Mesendoderm (in vitro differentiated cells): ENCODE results near the gene ASIC1.

Source experiments
- DNase-seq: peaks from one replicate; pipeline ENCODE4 v3.0.0; 2013
- H2AK5ac ChIP-seq: 2 replicates; pipeline ENCODE4 v1.6.1; 2013; ENCODE audit warnings: low read length, inconsistent platforms
- H2BK120ac ChIP-seq: 2 replicates; pipeline ENCODE4 v1.6.1; 2013; ENCODE audit warnings: low read depth, mild to moderate bottlenecking, low read length, moderate library complexity, mixed read lengths
- H2BK15ac ChIP-seq: replicated peaks from 2 replicates; pipeline ENCODE4 v1.6.1; 2013; ENCODE audit warnings: low read depth, mild to moderate bottlenecking, moderate library complexity
- H2BK5ac ChIP-seq: 2 replicates; pipeline ENCODE4 v1.6.1; 2013; ENCODE audit warnings: low read length, inconsistent platforms
- H3K18ac ChIP-seq: 2 replicates; pipeline ENCODE4 v1.6.1; 2013; ENCODE audit warnings: mild to moderate bottlenecking, low read length, mixed read lengths
- H3K23ac ChIP-seq: one replicate; pipeline ENCODE4 v1.6.1; 2013; ENCODE audit warnings: low read length
- H3K27ac ChIP-seq: 2 replicates; pipeline ENCODE4 v1.5.1; 2013; ENCODE audit warnings: low read depth, mild to moderate bottlenecking, inconsistent platforms, low read length, moderate library complexity
- H3K27me3 ChIP-seq: 2 replicates; pipeline ENCODE4 v1.6.1; 2013; ENCODE audit warnings: low read length, control low read depth, mild to moderate bottlenecking, inconsistent platforms; ENCODE audit not compliant: insufficient read depth, poor library complexity
- H3K36me3 ChIP-seq: 2 replicates; pipeline ENCODE4 v1.6.1; 2013; ENCODE audit warnings: low read length, inconsistent platforms; ENCODE audit not compliant: control insufficient read depth, insufficient read depth
- H3K4ac ChIP-seq: one replicate; pipeline ENCODE4 v1.6.1; 2013; ENCODE audit warnings: low read depth, mild to moderate bottlenecking, low read length, moderate library complexity
- H3K4me1 ChIP-seq: 2 replicates; pipeline ENCODE4 v1.6.1; 2013; ENCODE audit warnings: low read depth, low read length, inconsistent platforms; ENCODE audit not compliant: control insufficient read depth
- H3K4me2 ChIP-seq: 2 replicates; pipeline ENCODE4 v1.6.1; 2013; ENCODE audit warnings: low read length
- H3K4me3 ChIP-seq: 2 replicates; pipeline ENCODE4 v1.5.1; 2013; ENCODE audit warnings: mild to moderate bottlenecking, low read length
- H3K56ac ChIP-seq: one replicate; pipeline ENCODE4 v1.6.1; 2013; ENCODE audit warnings: low read length
- H3K79me1 ChIP-seq: 2 replicates; pipeline ENCODE4 v1.6.1; 2013; ENCODE audit warnings: low read length, inconsistent platforms
- H3K79me2 ChIP-seq: 2 replicates; pipeline ENCODE4 v1.6.1; 2013; ENCODE audit warnings: mild to moderate bottlenecking, low read length; ENCODE audit not compliant: control insufficient read depth, insufficient read depth
- H3K9ac ChIP-seq: 2 replicates; pipeline ENCODE4 v1.6.1; 2013; ENCODE audit warnings: low read length, inconsistent platforms
- H4K5ac ChIP-seq: one replicate; pipeline ENCODE4 v1.6.1; 2013; ENCODE audit warnings: low read length
- H4K8ac ChIP-seq: one replicate; pipeline ENCODE4 v1.6.1; 2013; ENCODE audit warnings: low read depth, mild to moderate bottlenecking, control low read depth, low read length, moderate library complexity
- WGBS: extraction: QIAGEN DNeasy Blood & Tissue Kit; methylation state at CpG from one replicate; pipeline ENCODE4 v1.1.7; 2013; ENCODE audit warnings: low lambda C conversion rate, missing lambda C conversion rate; ENCODE audit not compliant: insufficient coverage; ENCODE audit errors: extremely low coverage; 5-methylcytosine and 5-hydroxymethylcytosine counted together

Gene ASIC1

GRCh38 chr12:50018154-50018553 is 39.2 kb upstream of the ASIC1 start:
- Histone ChIP-seq H3K36me3 (peaks cover 4% of the 10 kb centered on the region), H2BK5ac (no peak overlapping the region), H3K4me1 (no peaks in the 10 kb centered on the region), H3K23ac (no peak overlapping the region), H4K5ac (no peak overlapping the region), H3K9ac (no peak overlapping the region), H3K27ac (no peak overlapping the region), H3K79me1 (peaks cover 11% of the 10 kb centered on the region), H3K79me2 (peaks cover 38% of the 10 kb centered on the region), H3K18ac (no peak overlapping the region), H2BK15ac (no peak overlapping the region), H3K56ac (no peak overlapping the region), H2AK5ac (no peak overlapping the region), H3K4me2 (no peak overlapping the region), H3K4me3 (no peak overlapping the region), H3K27me3 (no peaks in the 10 kb centered on the region), H4K8ac (no peak overlapping the region), H3K4ac (no peak overlapping the region), H2BK120ac (no peak overlapping the region)
- WGBS, result no CpG with 5 or more reads among the region's 3 CpGs
- peak; percentile 46 for DNase-seq

- no CpG with 5 or more reads among the region's 2 CpGs for WGBS
- H3K9ac ChIP-seq, result no peak overlapping the region
- no peak overlapping the region for H2BK120ac ChIP-seq
- no peak overlapping the region for H3K23ac ChIP-seq
- H3K56ac ChIP-seq, result no peak overlapping the region
- H3K18ac ChIP-seq, result no peak overlapping the region
- H2BK15ac ChIP-seq, result no peak overlapping the region
- peaks cover 8% of the 10 kb centered on the region for H3K79me1 ChIP-seq
- H3K79me2 ChIP-seq, result peaks cover 41% of the 10 kb centered on the region
- H4K8ac ChIP-seq, result no peak overlapping the region
- H3K4me3 ChIP-seq, result no peak overlapping the region
- no peak overlapping the region for H3K27ac ChIP-seq
- no peak overlapping the region for H3K4ac ChIP-seq
- H3K36me3 ChIP-seq, result peaks cover 4% of the 10 kb centered on the region
- no peak overlapping the region for H3K4me2 ChIP-seq
- H2AK5ac ChIP-seq, result no peak overlapping the region
- H3K4me1 ChIP-seq, result no peaks in the 10 kb centered on the region
- H4K5ac ChIP-seq, result no peak overlapping the region
- DNase-seq, result no peak
- H3K27me3 ChIP-seq, result no peaks in the 10 kb centered on the region
- H2BK5ac ChIP-seq, result no peak overlapping the region
Observed at GRCh38 chr12:50018968-50019367, 38.4 kb upstream of the ASIC1 start.

- DNase-seq, result no peak
- Histone ChIP-seq H3K79me1 (peaks cover 8% of the 10 kb centered on the region), H3K18ac (no peak overlapping the region), H3K4me1 (no peaks in the 10 kb centered on the region), H3K23ac (no peak overlapping the region), H3K27me3 (no peaks in the 10 kb centered on the region), H2BK5ac (no peak overlapping the region), H3K27ac (no peak overlapping the region), H4K5ac (no peak overlapping the region), H3K56ac (no peak overlapping the region), H3K4me2 (no peak overlapping the region), H3K4me3 (no peak overlapping the region), H2BK120ac (no peak overlapping the region), H2AK5ac (no peak overlapping the region), H3K36me3 (peaks cover 1% of the 10 kb centered on the region), H3K79me2 (peaks cover 46% of the 10 kb centered on the region), H4K8ac (no peak overlapping the region), H2BK15ac (no peak overlapping the region), H3K4ac (no peak overlapping the region), H3K9ac (no peak overlapping the region)
- WGBS, result no CpG with 5 or more reads among the region's 2 CpGs
Observed at GRCh38 chr12:50019524-50019923, 37.9 kb upstream of the ASIC1 start.

DNA sequence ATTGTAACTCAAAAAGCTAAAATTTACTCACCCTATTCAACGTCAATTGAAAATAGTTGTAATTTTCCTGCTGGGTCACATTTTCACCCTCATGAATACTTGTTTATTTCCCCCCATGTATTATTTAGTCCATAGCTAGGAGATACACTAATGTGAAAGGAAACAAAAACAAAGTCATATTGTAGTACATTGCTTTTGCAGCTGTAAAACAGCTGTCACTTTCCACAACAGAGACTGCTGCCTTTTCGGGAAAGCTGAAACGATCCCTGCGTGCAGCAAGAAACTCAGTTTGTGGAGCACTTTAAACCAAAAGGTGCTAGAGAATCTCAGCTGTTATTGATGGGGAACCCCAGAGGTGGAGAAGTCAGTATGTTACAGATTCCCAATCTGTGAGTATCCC is 36.4 kb upstream of the ASIC1 start:
- Histone ChIP-seq H2BK15ac (no peak overlapping the region), H4K5ac (no peak overlapping the region), H3K79me2 (peaks cover 50% of the 10 kb centered on the region), H2BK120ac (no peak overlapping the region), H4K8ac (no peak overlapping the region), H3K4me1 (no peaks in the 10 kb centered on the region), H3K27ac (no peak overlapping the region), H2AK5ac (no peak overlapping the region), H3K4ac (no peak overlapping the region), H3K9ac (no peak overlapping the region), H3K23ac (no peak overlapping the region), H3K36me3 (no peaks in the 10 kb centered on the region), H3K4me2 (no peak overlapping the region), H3K79me1 (peaks cover 10% of the 10 kb centered on the region), H3K4me3 (no peak overlapping the region), H3K18ac (no peak overlapping the region), H3K56ac (no peak overlapping the region), H3K27me3 (no peaks in the 10 kb centered on the region), H2BK5ac (no peak overlapping the region)
- no CpG with 5 or more reads among the region's 4 CpGs for WGBS
- DNase-seq, result no peak

DNA sequence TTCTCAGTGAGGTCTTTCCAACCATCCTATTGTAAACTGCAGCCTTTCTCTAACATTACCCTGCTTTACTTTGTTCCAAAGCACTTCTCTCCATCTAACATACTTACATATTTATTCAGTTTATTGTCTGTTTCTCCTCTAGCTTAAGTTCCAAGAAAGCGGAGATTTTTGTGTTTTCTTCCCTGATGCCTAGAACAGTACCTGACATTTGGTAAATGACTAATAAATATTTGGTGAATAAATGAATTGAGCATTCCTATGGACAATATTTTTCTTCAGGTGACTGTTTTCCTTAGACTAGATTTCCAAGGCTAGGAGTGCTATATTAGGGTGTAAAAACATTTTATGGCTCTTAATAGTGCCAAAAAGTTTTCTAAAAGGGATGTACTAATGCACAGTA is 34.5 kb upstream of the ASIC1 start:
- no CpG with 5 or more reads among the region's 1 CpG for WGBS

GRCh38 chr12:50024227-50024626 is 33.2 kb upstream of the ASIC1 start:
- Histone ChIP-seq H3K79me1 (peaks cover 4% of the 10 kb centered on the region), H3K56ac (no peak overlapping the region), H2AK5ac (no peak overlapping the region), H3K18ac (no peak overlapping the region), H4K5ac (no peak overlapping the region), H3K23ac (no peak overlapping the region), H3K36me3 (no peaks in the 10 kb centered on the region), H3K4me1 (no peaks in the 10 kb centered on the region), H3K4me2 (peak overlapping the region; percentile 93), H3K27me3 (no peaks in the 10 kb centered on the region), H3K27ac (no peak overlapping the region), H3K4ac (no peak overlapping the region), H3K9ac (peak overlapping the region; percentile 99), H2BK120ac (no peak overlapping the region), H3K79me2 (peaks cover 32% of the 10 kb centered on the region), H2BK5ac (no peak overlapping the region), H4K8ac (no peak overlapping the region), H3K4me3 (peak overlapping the region; percentile 97), H2BK15ac (no peak overlapping the region)
- no peak for DNase-seq
- no CpG with 5 or more reads among the region's 8 CpGs for WGBS

More for the DNA sequence above, 34.5 kb upstream of the ASIC1 start:
- no peak overlapping the region for H3K9ac ChIP-seq
- no peak overlapping the region for H3K4ac ChIP-seq
- no peak overlapping the region for H3K4me2 ChIP-seq
- no peak overlapping the region for H2BK120ac ChIP-seq
- peaks cover 8% of the 10 kb centered on the region for H3K79me1 ChIP-seq
- H3K23ac ChIP-seq, result no peak overlapping the region
- H3K36me3 ChIP-seq, result no peaks in the 10 kb centered on the region
- no peaks in the 10 kb centered on the region for H3K4me1 ChIP-seq
- H2BK5ac ChIP-seq, result no peak overlapping the region
- H2AK5ac ChIP-seq, result no peak overlapping the region
- no peak overlapping the region for H3K56ac ChIP-seq
- H4K5ac ChIP-seq, result no peak overlapping the region
- no peak overlapping the region for H3K18ac ChIP-seq
- no peak for DNase-seq
- peaks cover 41% of the 10 kb centered on the region for H3K79me2 ChIP-seq
- H3K4me3 ChIP-seq, result no peak overlapping the region
- no peak overlapping the region for H4K8ac ChIP-seq
- H3K27ac ChIP-seq, result no peak overlapping the region
- H2BK15ac ChIP-seq, result no peak overlapping the region
- no peaks in the 10 kb centered on the region for H3K27me3 ChIP-seq
